Fibroblast of pulmonary artery (primary cell): Measurements from ENCODE around the gene ATP2C1.
A peak's percentile ranks its signal among the peaks of the same experiment; 100 is the strongest.

Source experiments
- DNase-seq: peaks from one replicate; pipeline ENCODE4 v3.0.0-alpha.2; 2010; ENCODE audit warnings: low read depth
- H3K4me3 ChIP-seq: replicated peaks from 2 replicates; pipeline ENCODE4 v1.5.1; 2011; ENCODE audit warnings: low read depth, mild to moderate bottlenecking, control low read depth, low read length, moderate library complexity
- TF ChIP-seq, protein P1 (sequence below): IDR thresholded peaks from 2 replicates; pipeline ENCODE4 v1.5.1; 2011; ENCODE audit warnings: mild to moderate bottlenecking, control low read depth, low read length, inconsistent platforms; ENCODE audit errors: missing control alignments

Gene ATP2C1

DNA sequence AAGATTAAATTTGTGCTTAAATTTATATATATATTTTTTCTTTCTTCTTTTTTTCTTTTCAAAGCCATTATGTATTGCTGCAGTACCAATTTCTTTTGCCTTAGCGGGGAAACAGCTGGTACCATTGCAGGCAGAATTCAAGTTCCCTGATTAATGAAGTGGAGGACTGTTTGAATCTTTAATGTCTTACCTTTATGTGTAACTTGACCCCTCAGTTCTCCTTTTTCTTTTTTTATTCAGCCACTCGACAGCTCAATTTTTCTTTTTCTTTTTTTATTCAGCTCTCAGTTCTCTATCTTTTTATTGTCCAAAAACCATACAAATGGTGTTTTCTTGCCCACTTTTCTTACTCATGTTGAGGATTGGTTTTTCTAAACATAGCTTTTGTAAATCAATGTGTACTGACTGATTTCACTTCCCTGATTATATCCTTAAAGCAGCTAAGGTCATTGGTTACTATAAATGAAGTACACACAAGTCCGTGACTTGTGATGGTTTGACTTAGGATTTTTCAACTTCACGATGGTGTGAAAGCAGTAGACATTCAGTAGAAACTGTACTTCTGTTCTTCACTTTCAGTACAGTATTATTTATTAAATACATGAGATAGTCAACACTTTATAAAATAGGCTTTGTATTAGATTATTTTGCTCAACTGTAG is 22.8 kb downstream of the ATP2C1 start:
- H3K4me3 ChIP-seq: no peak overlapping the region
- DNase-seq: no peak
- TF ChIP-seq, protein P1, sequence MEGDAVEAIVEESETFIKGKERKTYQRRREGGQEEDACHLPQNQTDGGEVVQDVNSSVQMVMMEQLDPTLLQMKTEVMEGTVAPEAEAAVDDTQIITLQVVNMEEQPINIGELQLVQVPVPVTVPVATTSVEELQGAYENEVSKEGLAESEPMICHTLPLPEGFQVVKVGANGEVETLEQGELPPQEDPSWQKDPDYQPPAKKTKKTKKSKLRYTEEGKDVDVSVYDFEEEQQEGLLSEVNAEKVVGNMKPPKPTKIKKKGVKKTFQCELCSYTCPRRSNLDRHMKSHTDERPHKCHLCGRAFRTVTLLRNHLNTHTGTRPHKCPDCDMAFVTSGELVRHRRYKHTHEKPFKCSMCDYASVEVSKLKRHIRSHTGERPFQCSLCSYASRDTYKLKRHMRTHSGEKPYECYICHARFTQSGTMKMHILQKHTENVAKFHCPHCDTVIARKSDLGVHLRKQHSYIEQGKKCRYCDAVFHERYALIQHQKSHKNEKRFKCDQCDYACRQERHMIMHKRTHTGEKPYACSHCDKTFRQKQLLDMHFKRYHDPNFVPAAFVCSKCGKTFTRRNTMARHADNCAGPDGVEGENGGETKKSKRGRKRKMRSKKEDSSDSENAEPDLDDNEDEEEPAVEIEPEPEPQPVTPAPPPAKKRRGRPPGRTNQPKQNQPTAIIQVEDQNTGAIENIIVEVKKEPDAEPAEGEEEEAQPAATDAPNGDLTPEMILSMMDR: no peak

DNA sequence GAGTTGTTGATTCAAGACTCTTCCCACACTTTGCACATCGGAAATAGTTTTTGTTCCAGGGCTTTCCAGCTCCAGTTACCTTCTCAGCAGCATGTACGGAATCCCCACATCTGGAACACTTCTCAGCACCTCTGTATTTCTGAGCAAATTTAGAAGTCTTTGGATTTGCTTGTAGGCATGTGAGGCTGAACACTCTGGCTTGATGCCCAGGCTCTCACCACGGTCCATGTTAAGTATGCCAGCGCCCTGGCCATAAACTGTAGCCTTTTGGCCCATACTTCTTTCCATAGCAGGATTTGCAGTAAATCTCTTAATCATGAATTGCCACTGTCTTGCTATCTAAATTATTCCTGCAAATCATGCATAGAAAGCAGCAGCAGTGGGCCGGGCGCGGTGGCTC is 24.4 kb downstream of the ATP2C1 start:
- no peak for DNase-seq
- TF ChIP-seq, protein P1: no peak

DNA sequence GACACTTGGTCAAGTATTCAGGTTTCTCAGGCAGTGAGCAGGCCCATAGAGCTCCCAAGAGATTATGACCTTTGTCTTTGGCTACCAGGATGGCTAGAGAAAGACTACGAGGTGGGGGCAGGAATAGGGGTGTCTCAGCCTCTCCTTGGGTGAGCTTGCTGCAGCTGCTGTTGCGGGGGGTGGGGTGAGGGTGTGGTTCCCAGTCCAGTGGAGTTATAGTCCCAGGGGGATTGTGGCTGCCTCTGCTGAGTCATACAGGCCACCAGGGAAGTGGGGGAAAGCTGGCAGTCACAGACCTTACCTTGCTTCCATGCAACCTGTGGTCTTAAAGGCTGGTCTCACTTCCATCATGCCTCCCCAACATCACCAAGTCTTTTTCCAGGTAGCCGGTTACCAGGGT is 31.7 kb downstream of the ATP2C1 start:
- no peak overlapping the region for H3K4me3 ChIP-seq
- peak; percentile 30 for DNase-seq
- TF ChIP-seq, protein P1: no peak

More for the DNA sequence above, 24.4 kb downstream of the ATP2C1 start:
- H3K4me3 ChIP-seq: no peak overlapping the region

- H3K4me3 ChIP-seq: no peak overlapping the region
- TF ChIP-seq, protein P1: no peak
- no peak for DNase-seq
Measured at GRCh38 chr3:130926504-130926903, 32.6 kb downstream of the ATP2C1 start.

GRCh38 chr3:130929804-130930203 is 35.9 kb downstream of the ATP2C1 start:
- TF ChIP-seq, protein P1: no peak
- H3K4me3 ChIP-seq: no peak overlapping the region
- DNase-seq: no peak

DNA sequence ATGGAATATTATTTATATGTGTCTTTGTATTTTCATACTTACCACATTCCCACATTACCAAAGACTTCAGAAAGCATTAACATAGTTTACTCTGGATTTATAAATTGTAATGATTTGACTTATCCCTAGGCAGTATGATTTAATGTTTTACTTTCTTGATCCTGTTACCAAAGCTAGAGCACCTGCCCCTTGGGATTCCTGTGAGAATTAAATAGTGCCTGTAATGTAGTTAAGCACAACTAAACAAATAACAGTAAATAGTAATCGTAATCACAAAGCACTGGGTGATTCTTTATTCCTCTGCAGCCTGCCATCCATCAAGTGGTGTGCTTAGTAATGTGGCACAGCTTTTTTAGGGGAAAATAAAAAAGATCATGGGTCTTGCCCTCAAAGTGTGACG is 39.1 kb downstream of the ATP2C1 start:
- TF ChIP-seq, protein P1: no peak
- H3K4me3 ChIP-seq: no peak overlapping the region
- DNase-seq: no peak

DNA sequence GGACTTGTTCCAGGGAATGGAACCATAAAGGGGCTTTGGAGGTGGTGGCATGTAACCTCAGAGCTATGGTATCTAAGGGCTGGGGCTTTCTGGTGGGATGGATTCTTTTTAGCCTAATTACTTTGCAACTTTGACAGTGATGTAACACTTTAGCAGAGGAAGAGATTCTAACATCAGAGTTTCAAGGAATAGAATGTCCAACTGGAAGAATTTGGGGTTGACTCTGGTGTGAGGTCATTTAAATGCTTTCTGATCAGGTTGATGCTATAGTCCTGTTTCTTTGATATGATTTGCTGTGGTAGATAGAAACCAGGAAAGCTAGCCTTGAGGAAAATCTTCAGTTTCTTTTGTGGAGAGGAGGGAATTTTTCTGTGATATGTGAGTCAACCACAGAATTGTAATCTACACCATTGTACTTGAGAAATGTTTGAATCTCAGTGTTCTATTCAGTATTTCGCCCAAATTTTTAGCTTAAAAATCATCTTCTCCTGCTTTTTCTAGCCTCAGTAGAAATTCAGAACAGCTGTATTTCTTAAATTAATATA is 40.0 kb downstream of the ATP2C1 start:
- DNase-seq: peak; percentile 18
- no peak overlapping the region for H3K4me3 ChIP-seq
- TF ChIP-seq, protein P1: no peak
